Measurements from ENCODE around the gene TAS1R3.

Gene TAS1R3

DNA sequence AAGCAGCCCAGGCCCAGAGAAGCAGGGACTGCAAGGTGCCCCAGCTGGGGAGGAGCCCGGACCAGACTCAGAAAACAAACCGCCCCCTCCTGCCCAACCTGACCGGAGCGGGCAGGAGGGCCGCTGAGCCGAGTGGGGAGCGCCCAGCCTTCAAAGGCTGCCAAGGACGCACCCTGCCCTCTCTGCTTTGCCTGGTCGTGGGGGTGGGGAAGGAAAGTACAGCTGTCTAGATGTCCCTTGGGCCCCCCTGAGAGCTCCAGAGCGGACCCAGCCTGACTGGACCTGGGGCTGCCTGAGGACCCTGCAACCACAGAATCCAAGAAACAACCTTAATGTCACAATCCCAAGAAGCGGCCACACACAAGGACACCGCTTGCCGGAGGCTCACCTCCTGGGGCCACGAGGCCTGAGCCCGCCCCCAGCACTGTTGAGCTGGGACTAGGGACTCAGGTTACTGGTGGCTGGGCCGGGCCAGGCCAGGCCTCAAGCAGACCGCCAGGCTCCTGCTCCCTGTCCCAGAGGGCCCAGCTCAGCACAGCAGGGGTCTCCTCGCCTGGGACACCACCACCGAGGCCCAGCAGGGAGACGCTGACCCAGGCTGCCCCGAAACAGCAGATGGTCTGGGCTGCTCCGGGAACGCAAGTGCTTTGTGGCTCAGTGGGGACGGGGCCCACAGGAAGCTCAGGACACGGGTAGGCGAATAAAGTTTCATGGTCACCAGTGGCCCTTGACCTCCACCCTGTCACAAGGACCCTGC lies 16.8 kb downstream of the TAS1R3 start:
- WGBS: 18% methylated on average over 25 of the region's 26 CpGs
- peak overlapping the region; percentile 25 to 91 for H3K4ac ChIP-seq (ENCODE audit: low read depth in 1 of 2, low read length in 2 of 2)

DNA sequence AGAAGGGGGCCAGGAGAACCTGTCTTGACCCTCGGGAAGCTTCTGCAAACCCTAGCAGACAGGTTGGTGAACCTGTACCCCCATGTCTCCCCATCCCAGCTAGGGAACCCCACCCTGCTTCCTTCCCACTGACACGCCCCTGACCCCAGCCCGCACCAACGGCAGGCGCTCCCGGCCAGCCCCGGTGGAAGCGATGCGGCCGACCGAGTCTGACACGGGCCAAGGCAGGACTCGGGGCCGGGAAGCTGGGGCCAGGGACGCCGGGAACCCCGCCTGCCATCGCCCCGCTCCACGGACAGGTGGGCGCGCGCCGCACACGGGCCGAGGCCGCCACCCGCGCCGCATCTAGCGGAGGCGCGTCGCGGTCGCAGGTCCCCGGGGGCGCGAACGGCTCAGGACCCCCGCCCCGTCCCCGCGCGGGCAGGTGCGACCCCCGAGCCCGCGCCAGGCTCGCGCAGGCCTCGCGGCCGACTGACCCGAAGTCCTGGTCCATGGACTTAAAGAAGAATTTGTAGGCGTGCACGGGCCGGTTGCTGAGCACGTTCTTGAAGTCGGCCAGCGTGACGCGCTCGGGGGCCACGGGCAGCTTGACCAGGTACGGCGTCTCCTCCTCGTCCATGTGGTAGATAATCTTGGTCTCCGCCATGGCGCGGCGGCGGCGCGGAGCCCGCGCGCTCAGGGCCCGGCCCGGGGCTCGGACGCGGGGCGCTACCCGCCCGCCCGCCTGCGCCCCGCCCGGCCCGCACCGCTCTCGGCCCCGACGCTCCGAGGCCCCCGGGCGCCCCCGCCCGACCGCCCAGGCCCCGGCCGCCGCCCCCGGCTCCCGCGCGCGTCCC lies 17.6 kb downstream of the TAS1R3 start:
- peak overlapping the region; percentile 18 to 99 for H3K14ac ChIP-seq (ENCODE audit: low read length in 2 of 2)
- H2BK120ac ChIP-seq (ENCODE audit: low read depth, low read length): peak overlapping the region; percentile 74
- WGBS: under 1% methylated on average over 85 of the region's 109 CpGs
- peak overlapping the region in 1 of 2 experiments; percentile 76 for H2BK12ac ChIP-seq (ENCODE audit: low read length in 2 of 2)
- H3K4ac ChIP-seq (ENCODE audit: low read depth in 1 of 2, low read length in 2 of 2): peak overlapping the region; percentile 25 to 91
- H3K36me3 ChIP-seq (ENCODE audit: control insufficient read depth in 1 of 2, insufficient read depth in 2 of 2, low read depth in 1 of 2, low read length in 2 of 2): peaks cover 21 to 39% of the 10 kb centered on the region in 2 experiments
- peak overlapping the region; percentile 20 for H2BK15ac ChIP-seq (ENCODE audit: low read depth, poor library complexity, severe bottlenecking)
- H4K8ac ChIP-seq (ENCODE audit: low read length): peak overlapping the region; percentile 42
- no peak overlapping the region for H2BK5ac ChIP-seq (ENCODE audit: low read depth, low read length, poor library complexity, severe bottlenecking)
- H3K23ac ChIP-seq (ENCODE audit: low read length in 2 of 2): peak overlapping the region in 1 of 2 experiments; percentile 97
- H3K4me2 ChIP-seq (ENCODE audit: low read length, poor library complexity, severe bottlenecking): peak overlapping the region; percentile 96
- peak overlapping the region; percentile 89 for H3K9ac ChIP-seq (ENCODE audit: low read length)
- H3K27ac ChIP-seq (ENCODE audit: low read length, poor library complexity, severe bottlenecking): peak overlapping the region; percentile 75
- H3K27me3 ChIP-seq (ENCODE audit: control insufficient read depth in 1 of 2, insufficient read depth in 1 of 2, low read length in 2 of 2): no peaks in the 10 kb centered on the region
- H3K9me3 ChIP-seq (ENCODE audit: control insufficient read depth, low read length): no peaks in the 10 kb centered on the region
- H3K4me3 ChIP-seq (ENCODE audit: insufficient read depth in 1 of 2, low read depth in 1 of 2, low read length in 2 of 2): peak overlapping the region; percentile 84 to 91
- H2AFZ ChIP-seq (ENCODE audit: low read depth, low read length): peak overlapping the region; percentile 57
- peak overlapping the region; percentile 40 for H4K91ac ChIP-seq (ENCODE audit: low read length)
- peaks cover 6% of the 10 kb centered on the region for H3K79me1 ChIP-seq (replicated peaks; ENCODE audit: low read length, poor library complexity, severe bottlenecking)
- peak; percentile 43 for DNase-seq
- peak overlapping the region; percentile 67 to 93 for H3K18ac ChIP-seq (ENCODE audit: low read depth in 1 of 2, low read length in 2 of 2)
- H2AK5ac ChIP-seq (ENCODE audit: low read length, severe bottlenecking): no peak overlapping the region
- peaks cover 74% of the 10 kb centered on the region for H3K4me1 ChIP-seq (ENCODE audit: control insufficient read depth, insufficient read depth, low read depth, low read length)

More for the DNA sequence above, 16.8 kb downstream of the TAS1R3 start:
- Histone ChIP-seq H3K4me2 (ENCODE audit: low read length, poor library complexity, severe bottlenecking) (peak overlapping the region; percentile 96), H3K4me1 (ENCODE audit: control insufficient read depth, insufficient read depth, low read depth, low read length) (peaks cover 71% of the 10 kb centered on the region), H4K91ac (ENCODE audit: low read length) (peak overlapping the region; percentile 41), H3K27me3 (ENCODE audit: control insufficient read depth in 1 of 2, insufficient read depth in 1 of 2, low read length in 2 of 2) (no peaks in the 10 kb centered on the region), H3K18ac (ENCODE audit: low read depth in 1 of 2, low read length in 2 of 2) (peak overlapping the region in 1 of 2 experiments; percentile 93), H3K4me3 (ENCODE audit: insufficient read depth in 1 of 2, low read depth in 1 of 2, low read length in 2 of 2) (peak overlapping the region; percentile 84 to 91), H2BK5ac (ENCODE audit: low read depth, low read length, poor library complexity, severe bottlenecking) (no peak overlapping the region), H2BK12ac (ENCODE audit: low read length in 2 of 2) (peak overlapping the region; percentile 8 to 12), H2BK120ac (ENCODE audit: low read depth, low read length) (no peak overlapping the region), H3K9me3 (ENCODE audit: control insufficient read depth, low read length) (no peaks in the 10 kb centered on the region), H3K23ac (ENCODE audit: low read length in 2 of 2) (peak overlapping the region in 1 of 2 experiments; percentile 87), H2AFZ (ENCODE audit: low read depth, low read length) (no peak overlapping the region), H2AK5ac (ENCODE audit: low read length, severe bottlenecking) (peak overlapping the region; percentile 47), H3K79me1 (replicated peaks; ENCODE audit: low read length, poor library complexity, severe bottlenecking) (peaks cover 9% of the 10 kb centered on the region), H3K27ac (ENCODE audit: low read length, poor library complexity, severe bottlenecking) (peak overlapping the region; percentile 75), H3K9ac (ENCODE audit: low read length) (peak overlapping the region; percentile 89), H3K14ac (ENCODE audit: low read length in 2 of 2) (peak overlapping the region in 1 of 2 experiments; percentile 99), H4K8ac (ENCODE audit: low read length) (peak overlapping the region; percentile 76), H3K36me3 (ENCODE audit: control insufficient read depth in 1 of 2, insufficient read depth in 2 of 2, low read depth in 1 of 2, low read length in 2 of 2) (peaks cover 13 to 37% of the 10 kb centered on the region in 2 experiments), H2BK15ac (ENCODE audit: low read depth, poor library complexity, severe bottlenecking) (peak overlapping the region; percentile 38)
- DNase-seq: peak; percentile 48

DNA sequence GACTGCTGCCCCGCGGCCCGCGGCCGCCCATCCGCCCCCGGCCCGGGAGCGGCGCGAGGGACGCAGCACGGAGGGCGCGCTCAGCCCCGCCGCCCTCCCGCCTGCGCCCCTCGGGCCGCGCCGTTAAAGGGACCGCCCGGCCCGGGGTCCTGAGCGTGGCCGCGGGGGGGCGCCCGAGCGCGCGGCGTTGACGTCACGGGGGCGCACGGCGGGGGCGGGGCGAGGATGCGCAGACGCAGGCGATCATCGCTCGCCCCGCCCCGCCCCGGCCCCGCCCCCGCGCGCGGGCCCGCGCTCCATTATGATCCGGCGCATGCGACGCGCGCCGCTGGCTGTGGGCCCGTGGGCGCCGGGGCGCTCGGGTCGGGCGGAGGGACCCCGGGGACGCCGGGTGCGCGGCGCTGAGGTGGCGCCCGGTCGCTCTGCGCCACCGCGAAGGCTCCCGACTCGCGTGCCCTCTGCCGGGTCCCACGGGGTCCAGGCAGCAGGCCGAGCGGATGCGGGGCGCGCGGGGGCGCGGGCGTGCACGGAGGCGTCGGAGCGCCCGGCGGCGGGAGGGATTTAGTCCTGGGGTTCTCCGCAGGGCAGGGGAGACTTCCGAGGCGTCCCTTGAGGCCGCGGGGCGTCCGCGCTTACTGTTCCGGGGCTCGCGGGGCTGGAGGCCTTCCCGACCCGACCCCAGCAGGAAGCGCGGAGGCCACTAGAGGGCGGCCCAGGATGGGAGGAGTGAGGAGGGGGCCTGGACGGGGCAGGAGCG lies 18.4 kb downstream of the TAS1R3 start, which contains the start of gene DVL1:
TSS of gene DVL1 (minus strand) at position 163 of the 757 bp plus-strand sequence. CDS start 353 bp downstream, outside the sequence.
- Histone ChIP-seq H3K18ac (ENCODE audit: low read depth in 1 of 2, low read length in 2 of 2) (peak within 1 kb of the TSS; percentile 87 to 97), H3K4me3 (ENCODE audit: insufficient read depth in 1 of 2, low read depth in 1 of 2, low read length in 2 of 2) (peak within 1 kb of the TSS; percentile 84 to 91), H3K23ac (ENCODE audit: low read length in 2 of 2) (peak within 1 kb of the TSS in 1 of 2 experiments; percentile 97), H2BK15ac (ENCODE audit: low read depth, poor library complexity, severe bottlenecking) (peak within 1 kb of the TSS; percentile 20), H3K27me3 (ENCODE audit: control insufficient read depth in 1 of 2, insufficient read depth in 1 of 2, low read length in 2 of 2) (no peaks in the 10 kb centered on the region), H3K36me3 (ENCODE audit: control insufficient read depth in 1 of 2, insufficient read depth in 2 of 2, low read depth in 1 of 2, low read length in 2 of 2) (peaks cover 29 to 41% of the 10 kb centered on the region in 2 experiments), H2BK120ac (ENCODE audit: low read depth, low read length) (peak within 1 kb of the TSS; percentile 92), H2BK5ac (ENCODE audit: low read depth, low read length, poor library complexity, severe bottlenecking) (peak within 1 kb of the TSS; percentile 53), H4K91ac (ENCODE audit: low read length) (peak within 1 kb of the TSS; percentile 91), H3K14ac (ENCODE audit: low read length in 2 of 2) (peak within 1 kb of the TSS; percentile 18 to 99), H3K4ac (ENCODE audit: low read depth in 1 of 2, low read length in 2 of 2) (peak within 1 kb of the TSS; percentile 82 to 91), H3K4me1 (ENCODE audit: control insufficient read depth, insufficient read depth, low read depth, low read length) (peaks cover 74% of the 10 kb centered on the region), H3K79me1 (replicated peaks; ENCODE audit: low read length, poor library complexity, severe bottlenecking) (peaks cover 6% of the 10 kb centered on the region), H3K9ac (ENCODE audit: low read length) (peak within 1 kb of the TSS; percentile 89), H3K9me3 (ENCODE audit: control insufficient read depth, low read length) (no peaks in the 10 kb centered on the region), H2AK5ac (ENCODE audit: low read length, severe bottlenecking) (no peak within 1 kb of the TSS), H4K8ac (ENCODE audit: low read length) (peak within 1 kb of the TSS; percentile 85), H3K4me2 (ENCODE audit: low read length, poor library complexity, severe bottlenecking) (peak within 1 kb of the TSS; percentile 96), H3K27ac (ENCODE audit: low read length, poor library complexity, severe bottlenecking) (peak within 1 kb of the TSS; percentile 75), H2BK12ac (ENCODE audit: low read length in 2 of 2) (peak within 1 kb of the TSS in 1 of 2 experiments; percentile 76), H2AFZ (ENCODE audit: low read depth, low read length) (peak within 1 kb of the TSS; percentile 57)
- peak; percentile 61 for DNase-seq
- WGBS: 1% methylated on average over 55 of the region's 122 CpGs

Measured in mesenchymal stem cell (in vitro differentiated cells and primary cell).